OCI-LY3 (cell line): ENCODE results near the gene SPIN2B.

ENCODE experiments used
- EZH2phosphoT487 ChIP-seq: fragments of 200-600 bp; shearing (Covaris generic); IDR thresholded peaks from 2 replicates; pipeline ENCODE4 v1.6.1; 2018; ENCODE audit warnings: antibody characterized with exemption, mixed run types, low read depth
- TF ChIP-seq, protein P1 (sequence below): fragments of 200-600, 300-600 bp; sonication (generic); IDR thresholded peaks from 2 replicates; pipeline ENCODE4 v1.5.1; 2014; ENCODE audit warnings: antibody characterized with exemption, low read length, low read depth

DNA sequence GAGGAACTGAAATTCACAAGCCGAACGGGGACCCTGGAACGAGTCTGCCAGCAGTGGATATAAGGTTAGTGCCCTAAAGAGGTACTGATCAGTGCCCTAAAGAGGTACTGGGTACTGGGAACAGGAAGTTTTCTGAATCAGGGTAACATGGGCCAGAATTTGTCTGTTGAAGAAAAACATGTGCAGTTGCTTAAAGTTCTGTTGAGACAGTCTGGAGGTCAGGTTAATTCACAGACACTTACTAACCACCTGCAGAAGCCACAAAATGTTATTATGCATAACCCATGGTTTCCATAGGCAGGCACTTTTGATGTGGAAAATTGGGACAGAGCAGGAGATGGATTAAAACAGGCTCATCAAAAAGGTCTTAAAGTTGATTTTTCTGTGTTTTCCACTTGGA, 17.9 kb downstream of the SPIN2B start:
- TF ChIP-seq, protein P1, sequence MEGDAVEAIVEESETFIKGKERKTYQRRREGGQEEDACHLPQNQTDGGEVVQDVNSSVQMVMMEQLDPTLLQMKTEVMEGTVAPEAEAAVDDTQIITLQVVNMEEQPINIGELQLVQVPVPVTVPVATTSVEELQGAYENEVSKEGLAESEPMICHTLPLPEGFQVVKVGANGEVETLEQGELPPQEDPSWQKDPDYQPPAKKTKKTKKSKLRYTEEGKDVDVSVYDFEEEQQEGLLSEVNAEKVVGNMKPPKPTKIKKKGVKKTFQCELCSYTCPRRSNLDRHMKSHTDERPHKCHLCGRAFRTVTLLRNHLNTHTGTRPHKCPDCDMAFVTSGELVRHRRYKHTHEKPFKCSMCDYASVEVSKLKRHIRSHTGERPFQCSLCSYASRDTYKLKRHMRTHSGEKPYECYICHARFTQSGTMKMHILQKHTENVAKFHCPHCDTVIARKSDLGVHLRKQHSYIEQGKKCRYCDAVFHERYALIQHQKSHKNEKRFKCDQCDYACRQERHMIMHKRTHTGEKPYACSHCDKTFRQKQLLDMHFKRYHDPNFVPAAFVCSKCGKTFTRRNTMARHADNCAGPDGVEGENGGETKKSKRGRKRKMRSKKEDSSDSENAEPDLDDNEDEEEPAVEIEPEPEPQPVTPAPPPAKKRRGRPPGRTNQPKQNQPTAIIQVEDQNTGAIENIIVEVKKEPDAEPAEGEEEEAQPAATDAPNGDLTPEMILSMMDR, result no peak
- no peak for TF ChIP-seq EZH2phosphoT487
